ENCODE measurements around the gene CLDN22. TPM values are rescaled to one million over a fixed set of nuclear protein-coding genes. Genes with fewer than 3 reads are reported as not detected.

Gene CLDN22
- total RNA-seq, 1 donor from 2014 or later, result not detected

DNA sequence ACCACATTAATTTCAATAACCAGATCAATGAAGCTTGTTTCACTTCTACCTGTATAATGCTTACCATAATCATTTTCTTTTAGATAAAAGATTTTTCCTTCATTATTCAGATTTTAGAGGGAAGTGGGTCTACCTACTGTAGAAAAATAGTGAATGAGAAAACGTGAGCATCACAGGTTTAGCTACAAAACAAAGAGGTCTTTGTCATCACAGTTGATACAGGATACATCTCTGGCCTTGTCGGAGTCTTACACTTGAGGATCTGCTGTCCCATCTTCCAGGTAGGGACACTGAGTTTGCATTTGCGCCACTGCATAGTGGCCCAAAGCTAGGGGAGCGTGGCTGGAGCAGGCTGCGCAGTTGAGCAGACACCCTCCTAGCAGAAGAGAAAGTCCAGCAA is 1.4 kb upstream of the CLDN22 start:
- Mint-ChIP-seq H3K27ac (no peak overlapping the region), H3K4me1 (ENCODE audit: low read depth) (peaks cover 13% of the 10 kb centered on the region), H3K9me3 (ENCODE audit: low read depth) (peaks cover 10% of the 10 kb centered on the region), H3K36me3 (ENCODE audit: insufficient read depth) (peaks cover 31% of the 10 kb centered on the region), H3K4me3 (ENCODE audit: low read depth) (no peak overlapping the region), H3K27me3 (no peaks in the 10 kb centered on the region)
- no peak for DNase-seq (ENCODE audit: low spot score, unreplicated experiment)
- TF ChIP-seq, protein P1, sequence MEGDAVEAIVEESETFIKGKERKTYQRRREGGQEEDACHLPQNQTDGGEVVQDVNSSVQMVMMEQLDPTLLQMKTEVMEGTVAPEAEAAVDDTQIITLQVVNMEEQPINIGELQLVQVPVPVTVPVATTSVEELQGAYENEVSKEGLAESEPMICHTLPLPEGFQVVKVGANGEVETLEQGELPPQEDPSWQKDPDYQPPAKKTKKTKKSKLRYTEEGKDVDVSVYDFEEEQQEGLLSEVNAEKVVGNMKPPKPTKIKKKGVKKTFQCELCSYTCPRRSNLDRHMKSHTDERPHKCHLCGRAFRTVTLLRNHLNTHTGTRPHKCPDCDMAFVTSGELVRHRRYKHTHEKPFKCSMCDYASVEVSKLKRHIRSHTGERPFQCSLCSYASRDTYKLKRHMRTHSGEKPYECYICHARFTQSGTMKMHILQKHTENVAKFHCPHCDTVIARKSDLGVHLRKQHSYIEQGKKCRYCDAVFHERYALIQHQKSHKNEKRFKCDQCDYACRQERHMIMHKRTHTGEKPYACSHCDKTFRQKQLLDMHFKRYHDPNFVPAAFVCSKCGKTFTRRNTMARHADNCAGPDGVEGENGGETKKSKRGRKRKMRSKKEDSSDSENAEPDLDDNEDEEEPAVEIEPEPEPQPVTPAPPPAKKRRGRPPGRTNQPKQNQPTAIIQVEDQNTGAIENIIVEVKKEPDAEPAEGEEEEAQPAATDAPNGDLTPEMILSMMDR (IDR thresholded peaks at IDR 0.05; ENCODE audit: unreplicated experiment), result no peak

GRCh38 chr4:183321079-183321478 is 1.0 kb upstream of the CLDN22 start:
- Mint-ChIP-seq H3K27me3 (no peaks in the 10 kb centered on the region), H3K9me3 (ENCODE audit: low read depth) (peaks cover 5% of the 10 kb centered on the region), H3K27ac (no peak overlapping the region), H3K36me3 (ENCODE audit: insufficient read depth) (peaks cover 27% of the 10 kb centered on the region), H3K4me3 (ENCODE audit: low read depth) (no peak overlapping the region), H3K4me1 (ENCODE audit: low read depth) (peaks cover 13% of the 10 kb centered on the region)
- TF ChIP-seq, protein P1 (IDR thresholded peaks at IDR 0.05; ENCODE audit: unreplicated experiment), result no peak
- DNase-seq (ENCODE audit: low spot score, unreplicated experiment), result no peak

DNA sequence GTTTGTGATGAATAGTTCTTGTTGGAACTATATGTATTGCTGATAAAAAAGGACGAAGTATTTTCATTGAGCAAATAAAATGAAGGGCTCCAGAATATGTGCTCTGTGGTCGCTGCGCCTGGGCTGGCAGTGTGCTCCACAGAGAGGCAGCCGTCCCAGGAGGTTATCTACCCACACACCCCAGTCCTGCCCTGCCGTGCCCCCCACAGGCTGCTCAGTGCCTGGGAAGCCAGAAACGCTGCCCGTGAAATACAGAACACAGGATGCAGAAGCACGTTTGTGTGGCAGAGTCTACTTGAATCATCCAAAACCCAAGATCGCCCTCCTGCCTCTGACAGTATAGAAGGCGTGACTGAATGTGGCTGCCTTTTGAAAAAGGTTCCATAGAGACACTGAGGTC is 1.4 kb downstream of the CLDN22 start:
- Mint-ChIP-seq H3K4me3 (ENCODE audit: low read depth) (no peak overlapping the region), H3K36me3 (ENCODE audit: insufficient read depth) (peaks cover 22% of the 10 kb centered on the region)

GRCh38 chr4:183314806-183315205 is 5.3 kb downstream of the CLDN22 start:
- TF ChIP-seq, protein P1 (IDR thresholded peaks at IDR 0.05; ENCODE audit: unreplicated experiment), result no peak
- Mint-ChIP-seq H3K36me3 (ENCODE audit: insufficient read depth) (peaks cover 35% of the 10 kb centered on the region), H3K9me3 (ENCODE audit: low read depth) (no peaks in the 10 kb centered on the region), H3K4me1 (ENCODE audit: low read depth) (no peaks in the 10 kb centered on the region), H3K27ac (no peak overlapping the region), H3K4me3 (ENCODE audit: low read depth) (no peak overlapping the region), H3K27me3 (no peaks in the 10 kb centered on the region)
- no peak for DNase-seq (ENCODE audit: low spot score, unreplicated experiment)

More for the DNA sequence above, 1.4 kb downstream of the CLDN22 start:
- TF ChIP-seq, protein P1 (IDR thresholded peaks at IDR 0.05; ENCODE audit: unreplicated experiment), result no peak
- no peak for DNase-seq (ENCODE audit: low spot score, unreplicated experiment)
- Mint-ChIP-seq H3K27ac (no peak overlapping the region), H3K4me1 (ENCODE audit: low read depth) (peaks cover 4% of the 10 kb centered on the region), H3K9me3 (ENCODE audit: low read depth) (no peaks in the 10 kb centered on the region), H3K27me3 (no peaks in the 10 kb centered on the region)

DNA sequence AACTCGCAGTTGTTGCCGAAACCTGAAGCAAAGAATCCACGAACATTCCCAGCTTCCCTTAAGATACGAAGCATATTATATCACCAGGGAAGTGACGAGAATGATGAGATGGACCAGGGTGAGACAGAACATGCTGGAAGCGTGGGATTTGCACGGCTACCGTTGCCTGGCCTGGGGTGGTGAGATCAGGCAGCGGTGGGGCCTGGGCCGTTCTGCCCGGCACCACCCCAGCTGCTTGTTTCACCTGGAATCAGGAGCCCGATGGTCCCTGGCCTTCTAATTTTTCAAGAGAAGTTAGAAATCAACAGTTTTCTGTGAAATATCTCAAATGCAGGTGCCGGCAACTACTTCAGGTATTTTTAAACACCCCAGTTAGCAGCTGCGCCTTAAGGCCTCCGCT is 5.7 kb downstream of the CLDN22 start:
- Mint-ChIP-seq H3K4me1 (ENCODE audit: low read depth) (no peaks in the 10 kb centered on the region), H3K9me3 (ENCODE audit: low read depth) (peaks cover under 1% of the 10 kb centered on the region), H3K27ac (no peak overlapping the region), H3K36me3 (ENCODE audit: insufficient read depth) (peaks cover 35% of the 10 kb centered on the region), H3K4me3 (ENCODE audit: low read depth) (no peak overlapping the region), H3K27me3 (no peaks in the 10 kb centered on the region)
- TF ChIP-seq, protein P1 (IDR thresholded peaks at IDR 0.05; ENCODE audit: unreplicated experiment), result no peak
- no peak for DNase-seq (ENCODE audit: low spot score, unreplicated experiment)

Measured in progenitor cell of endocrine pancreas (in vitro differentiated cells).